GM21825 (cell line): ENCODE results near the gene FLRT2.

Source experiments
- ATAC-seq: cut with Tn5 transposase; IDR thresholded peaks from one replicate; pipeline ENCODE4 v1.9.1; 2021; ENCODE audit warnings: mild to moderate bottlenecking, moderate library complexity; ENCODE audit not compliant: unreplicated experiment

Gene FLRT2

GRCh38 chr14:85562630-85563029 is 32.7 kb downstream of the FLRT2 start:
- no peak for ATAC-seq

- no peak for ATAC-seq
These were observed 35.0 kb downstream of the FLRT2 start for GRCh38 chr14:85564841-85565527.

DNA sequence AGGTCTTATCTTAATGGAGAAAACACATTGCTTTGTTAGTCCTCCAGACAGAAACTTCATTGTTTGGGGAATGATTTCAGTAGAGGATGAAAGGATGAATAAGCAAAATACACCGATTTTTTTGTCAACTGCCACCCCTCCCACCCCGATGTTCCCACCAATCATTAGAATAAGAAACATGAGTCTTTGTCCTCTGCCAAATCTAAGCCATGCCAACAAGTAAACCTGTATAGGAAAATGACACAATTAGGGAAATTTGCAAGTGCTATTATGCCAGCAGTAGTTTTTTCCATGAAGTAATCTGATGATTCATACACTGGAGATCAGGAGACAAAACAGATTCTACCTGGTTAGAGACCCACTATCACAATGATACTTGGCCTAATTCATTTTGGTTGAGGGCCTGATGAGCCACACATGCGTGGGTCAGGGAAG is 35.9 kb downstream of the FLRT2 start:
- no peak for ATAC-seq

GRCh38 chr14:85566603-85567002 is 36.7 kb downstream of the FLRT2 start:
- no peak for ATAC-seq

DNA sequence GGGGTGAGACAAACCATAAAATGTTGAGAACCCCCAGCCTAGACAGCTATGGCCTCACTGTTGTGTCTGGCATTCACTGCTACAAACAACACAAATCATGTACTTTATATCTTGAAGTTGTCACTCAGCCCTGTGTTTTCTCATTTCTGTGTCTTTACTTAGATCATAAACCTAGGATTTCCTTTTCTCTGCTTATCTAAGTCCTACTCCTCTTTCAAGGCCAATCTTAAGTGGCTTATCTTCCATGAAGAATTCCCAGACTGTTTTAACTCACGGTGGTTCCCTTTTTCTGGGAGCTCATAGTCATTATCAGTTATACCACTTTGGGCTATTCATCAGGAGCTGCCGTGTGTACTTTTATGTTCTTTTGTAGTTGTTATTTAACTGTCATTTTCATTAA is 42.1 kb downstream of the FLRT2 start:
- no peak for ATAC-seq

GRCh38 chr14:85572845-85573244 is 42.9 kb downstream of the FLRT2 start:
- ATAC-seq, result no peak

DNA sequence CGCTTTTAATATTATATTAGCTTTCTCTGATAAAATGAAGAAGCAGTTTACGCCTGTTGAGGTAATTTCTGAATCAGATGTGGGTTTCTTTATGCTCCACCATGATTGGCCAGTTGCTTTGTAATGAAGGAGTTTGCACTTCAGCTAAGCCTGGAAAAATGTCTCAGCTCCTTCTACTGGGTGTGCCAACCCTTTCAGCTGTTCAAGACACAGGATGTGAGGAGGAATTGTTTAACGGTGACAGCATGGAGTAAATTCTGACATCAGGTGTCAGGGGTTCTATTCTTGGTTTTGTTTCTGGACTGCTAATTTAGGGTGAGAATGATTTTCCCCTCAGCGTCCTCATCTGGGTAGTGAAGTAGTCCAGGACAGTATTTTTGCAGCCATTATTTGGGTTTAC is 43.5 kb downstream of the FLRT2 start:
- ATAC-seq, result no peak

- ATAC-seq, result no peak
These were observed 45.1 kb downstream of the FLRT2 start for GRCh38 chr14:85574853-85575616.

GRCh38 chr14:85575617-85575898 is 45.6 kb downstream of the FLRT2 start:
- no peak for ATAC-seq

- ATAC-seq, result no peak
These were observed 46.3 kb downstream of the FLRT2 start for GRCh38 chr14:85576218-85576617.

- no peak for ATAC-seq
These were observed 47.1 kb downstream of the FLRT2 start for GRCh38 chr14:85576848-85577542.

DNA sequence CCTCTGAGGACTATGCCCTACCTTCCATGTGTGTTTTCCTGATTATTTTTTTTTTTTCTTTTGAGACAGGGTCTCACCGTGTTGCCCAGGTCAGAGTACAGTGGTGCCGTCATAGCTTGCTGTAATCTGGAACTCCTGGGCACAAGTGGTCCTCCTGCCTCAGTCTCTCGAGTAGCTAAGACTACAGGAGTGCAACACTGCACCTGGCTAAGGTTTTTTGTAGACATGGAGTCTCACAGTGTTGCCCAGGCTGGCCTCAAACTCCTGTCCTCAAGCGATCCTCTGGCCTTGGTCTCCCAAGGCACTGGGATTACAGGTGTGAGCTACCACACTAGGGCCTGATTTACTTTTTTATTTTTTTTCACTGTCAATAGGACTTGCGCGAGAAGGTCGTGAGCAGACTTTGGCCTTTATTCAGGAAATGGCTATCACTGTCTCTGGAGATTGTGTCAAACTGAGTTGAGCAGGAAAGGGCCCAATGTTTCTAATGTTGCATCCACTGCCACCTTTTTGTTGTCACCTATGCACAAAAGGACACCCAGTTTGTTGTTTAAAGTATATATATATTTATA is 47.7 kb downstream of the FLRT2 start:
- ATAC-seq, result no peak

- ATAC-seq, result no peak
These were observed 48.4 kb downstream of the FLRT2 start for GRCh38 chr14:85578357-85578756.

DNA sequence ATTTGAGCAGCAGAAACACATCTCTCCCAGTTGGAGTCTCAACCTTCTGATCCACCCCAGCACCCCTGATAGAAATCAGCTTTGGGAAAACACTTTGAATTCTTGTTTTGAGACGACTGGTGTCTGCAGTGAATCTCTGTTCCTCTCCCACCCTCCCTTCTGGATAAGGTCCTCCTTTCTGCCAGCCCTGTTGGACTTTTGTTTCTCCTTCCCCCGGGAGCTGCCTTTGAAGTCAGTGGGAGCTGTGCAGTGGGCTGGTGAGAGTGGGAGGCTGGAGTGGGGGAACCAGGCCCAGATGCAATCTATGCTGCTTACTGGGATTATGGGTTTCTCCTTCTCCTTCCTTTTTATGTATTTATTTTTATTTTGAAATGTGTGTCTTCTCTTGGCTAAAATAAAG is 49.0 kb downstream of the FLRT2 start:
- no peak for ATAC-seq

GRCh38 chr14:85579942-85580341 is 50.0 kb downstream of the FLRT2 start:
- ATAC-seq, result no peak

DNA sequence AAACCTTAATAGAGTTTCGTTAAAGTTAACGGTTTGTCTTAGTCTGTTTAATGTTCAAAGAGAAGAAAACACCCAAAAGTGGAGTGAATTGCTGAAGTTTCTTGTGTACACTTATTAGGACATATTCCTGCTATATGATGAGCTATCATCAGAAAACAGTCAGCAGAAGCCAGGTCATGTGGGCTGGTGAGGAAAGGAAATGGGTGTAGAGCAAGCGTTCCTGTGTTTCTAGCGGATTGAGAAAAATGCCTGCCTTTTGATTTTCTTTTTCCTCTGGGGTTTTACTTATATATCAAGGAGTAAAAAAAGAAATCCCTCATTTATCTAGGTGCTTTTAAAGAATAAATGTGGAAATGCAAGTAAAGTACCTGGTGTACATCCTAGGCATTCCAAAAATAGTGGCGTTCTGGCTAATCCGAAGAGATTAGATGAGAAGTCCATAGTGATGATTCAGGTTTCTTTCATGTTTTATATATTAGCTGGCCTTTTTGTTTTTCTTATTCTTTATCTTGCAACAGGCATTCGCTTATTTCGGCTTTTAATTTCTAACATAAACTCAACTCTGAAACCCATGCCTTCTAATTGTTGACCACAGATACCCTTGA is 50.7 kb downstream of the FLRT2 start:
- no peak for ATAC-seq

GRCh38 chr14:85581691-85582090 is 51.7 kb downstream of the FLRT2 start:
- ATAC-seq, result no peak

- ATAC-seq, result no peak
These were observed 53.4 kb downstream of the FLRT2 start for GRCh38 chr14:85583380-85583779.

GRCh38 chr14:85584481-85584880 is 54.5 kb downstream of the FLRT2 start:
- no peak for ATAC-seq

- ATAC-seq, result no peak
These were observed 57.3 kb downstream of the FLRT2 start for GRCh38 chr14:85587151-85587711.

DNA sequence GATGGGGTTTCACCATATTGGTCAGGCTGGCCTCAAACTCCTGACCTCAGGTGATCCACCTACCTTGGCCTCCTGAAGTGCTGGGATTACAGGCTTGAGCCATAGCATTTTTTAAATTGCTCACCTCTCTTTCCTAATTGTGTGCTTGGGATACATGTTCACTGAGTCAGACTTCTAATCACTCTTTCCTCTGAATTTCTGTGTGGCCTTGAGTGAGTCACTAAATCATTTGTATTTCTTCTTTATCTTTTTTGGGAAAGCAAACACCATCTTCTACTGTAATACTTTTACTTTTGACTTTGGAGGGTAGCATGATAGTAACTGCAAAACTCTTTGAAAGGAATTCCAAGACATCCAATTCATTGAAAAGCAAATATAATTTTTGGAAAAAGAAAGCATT is 60.8 kb downstream of the FLRT2 start:
- no peak for ATAC-seq
